ENCODE data around the gene GPX4. TPM values are rescaled to one million over a fixed set of nuclear protein-coding genes. Genes with fewer than 3 reads are reported as not detected.

Gene GPX4
- total and polyA plus RNA-seq, 9 of the 15 experiments (the other 6 are each of a cell fraction or from before 2014, with no cell fraction given), result 61.4 to 661 (median 349) TPM

DNA sequence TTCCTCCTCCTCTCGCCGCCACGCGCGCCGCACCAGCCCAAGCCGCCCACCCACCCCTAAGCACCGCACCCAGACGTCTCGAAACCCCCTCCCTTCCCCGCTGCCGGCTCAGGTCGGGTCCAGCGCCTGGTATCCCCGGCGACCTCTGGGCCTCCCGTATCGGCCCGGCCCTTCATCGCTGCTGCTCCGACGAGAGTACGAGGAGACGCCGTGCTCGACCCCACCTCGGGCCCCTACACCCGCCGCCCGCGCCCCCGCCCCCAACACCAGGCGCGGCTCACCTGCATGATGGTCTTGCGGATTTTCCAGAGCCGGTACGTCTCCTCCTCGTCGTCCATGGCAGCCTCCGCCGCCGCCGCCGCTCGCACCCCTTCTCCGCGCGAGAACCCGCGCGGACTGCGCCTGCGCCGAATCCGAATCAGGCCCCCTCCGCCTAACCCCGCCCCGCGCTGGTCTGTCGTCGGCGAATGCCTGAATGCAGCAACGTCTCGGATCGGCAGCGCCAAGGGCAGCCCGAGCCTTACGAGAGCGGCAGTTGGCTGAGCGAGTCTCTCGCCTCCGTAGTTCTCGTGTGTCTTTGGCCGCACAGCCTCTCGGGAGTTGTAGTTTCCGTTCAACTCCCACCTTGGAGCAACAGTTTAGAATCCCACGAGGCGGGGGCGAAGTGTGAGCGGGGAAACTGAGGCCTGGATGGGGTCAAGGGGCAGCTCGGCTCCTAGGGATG is 8.7 kb upstream of the GPX4 start, which contains the start of gene POLR2E (continued):
- TF ChIP-seq HNRNPLL (IDR thresholded peaks at IDR 0.05; ENCODE audit: low read depth, low read length, poor library complexity, severe bottlenecking), result peak; percentile 37
- TF ChIP-seq CSDE1 (IDR thresholded peaks at IDR 0.05), result no peak
- TF ChIP-seq, protein P1, sequence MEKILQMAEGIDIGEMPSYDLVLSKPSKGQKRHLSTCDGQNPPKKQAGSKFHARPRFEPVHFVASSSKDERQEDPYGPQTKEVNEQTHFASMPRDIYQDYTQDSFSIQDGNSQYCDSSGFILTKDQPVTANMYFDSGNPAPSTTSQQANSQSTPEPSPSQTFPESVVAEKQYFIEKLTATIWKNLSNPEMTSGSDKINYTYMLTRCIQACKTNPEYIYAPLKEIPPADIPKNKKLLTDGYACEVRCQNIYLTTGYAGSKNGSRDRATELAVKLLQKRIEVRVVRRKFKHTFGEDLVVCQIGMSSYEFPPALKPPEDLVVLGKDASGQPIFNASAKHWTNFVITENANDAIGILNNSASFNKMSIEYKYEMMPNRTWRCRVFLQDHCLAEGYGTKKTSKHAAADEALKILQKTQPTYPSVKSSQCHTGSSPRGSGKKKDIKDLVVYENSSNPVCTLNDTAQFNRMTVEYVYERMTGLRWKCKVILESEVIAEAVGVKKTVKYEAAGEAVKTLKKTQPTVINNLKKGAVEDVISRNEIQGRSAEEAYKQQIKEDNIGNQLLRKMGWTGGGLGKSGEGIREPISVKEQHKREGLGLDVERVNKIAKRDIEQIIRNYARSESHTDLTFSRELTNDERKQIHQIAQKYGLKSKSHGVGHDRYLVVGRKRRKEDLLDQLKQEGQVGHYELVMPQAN (IDR thresholded peaks at IDR 0.05; ENCODE audit: borderline replicate concordance), result peak; percentile 47; the same call in 1 of the 2 replicates
- peak; percentile 90 for TF ChIP-seq SP1 (CRISPR knock-in tag; IDR thresholded peaks at IDR 0.05)
- TF ChIP-seq MXI1 (IDR thresholded peaks at IDR 0.05; ENCODE audit: low read depth, low read length), result peak; percentile 37; the same call in 1 of the 2 replicates
- peak; percentile 90 for TF ChIP-seq POLR2A (conservative IDR thresholded peaks at IDR 0.05)
- TF ChIP-seq, protein P2, sequence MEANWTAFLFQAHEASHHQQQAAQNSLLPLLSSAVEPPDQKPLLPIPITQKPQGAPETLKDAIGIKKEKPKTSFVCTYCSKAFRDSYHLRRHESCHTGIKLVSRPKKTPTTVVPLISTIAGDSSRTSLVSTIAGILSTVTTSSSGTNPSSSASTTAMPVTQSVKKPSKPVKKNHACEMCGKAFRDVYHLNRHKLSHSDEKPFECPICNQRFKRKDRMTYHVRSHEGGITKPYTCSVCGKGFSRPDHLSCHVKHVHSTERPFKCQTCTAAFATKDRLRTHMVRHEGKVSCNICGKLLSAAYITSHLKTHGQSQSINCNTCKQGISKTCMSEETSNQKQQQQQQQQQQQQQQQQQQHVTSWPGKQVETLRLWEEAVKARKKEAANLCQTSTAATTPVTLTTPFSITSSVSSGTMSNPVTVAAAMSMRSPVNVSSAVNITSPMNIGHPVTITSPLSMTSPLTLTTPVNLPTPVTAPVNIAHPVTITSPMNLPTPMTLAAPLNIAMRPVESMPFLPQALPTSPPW (CRISPR knock-in tag; IDR thresholded peaks at IDR 0.05), result peak; percentile 79
- TF ChIP-seq EGR1 (conservative IDR thresholded peaks at IDR 0.05), result peak; percentile 75
- TF ChIP-seq TEAD1 (CRISPR knock-in tag; IDR thresholded peaks at IDR 0.05), result 0 out of 4 replicates have a peak, but pooled peaks of 1 of the 2 experiments have one; percentile 15
- no peak for TF ChIP-seq PPARD (CRISPR knock-in tag; IDR thresholded peaks at IDR 0.05)
- TF ChIP-seq, protein P3, sequence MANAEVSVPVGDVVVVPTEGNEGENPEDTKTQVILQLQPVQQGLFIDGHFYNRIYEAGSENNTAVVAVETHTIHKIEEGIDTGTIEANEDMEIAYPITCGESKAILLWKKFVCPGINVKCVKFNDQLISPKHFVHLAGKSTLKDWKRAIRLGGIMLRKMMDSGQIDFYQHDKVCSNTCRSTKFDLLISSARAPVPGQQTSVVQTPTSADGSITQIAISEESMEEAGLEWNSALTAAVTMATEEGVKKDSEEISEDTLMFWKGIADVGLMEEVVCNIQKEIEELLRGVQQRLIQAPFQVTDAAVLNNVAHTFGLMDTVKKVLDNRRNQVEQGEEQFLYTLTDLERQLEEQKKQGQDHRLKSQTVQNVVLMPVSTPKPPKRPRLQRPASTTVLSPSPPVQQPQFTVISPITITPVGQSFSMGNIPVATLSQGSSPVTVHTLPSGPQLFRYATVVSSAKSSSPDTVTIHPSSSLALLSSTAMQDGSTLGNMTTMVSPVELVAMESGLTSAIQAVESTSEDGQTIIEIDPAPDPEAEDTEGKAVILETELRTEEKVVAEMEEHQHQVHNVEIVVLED (CRISPR knock-in tag; IDR thresholded peaks at IDR 0.05), result peak; percentile 50; the same call in 1 of the 2 replicates
- no peak for TF ChIP-seq ZFP30 (CRISPR knock-in tag; IDR thresholded peaks at IDR 0.05; ENCODE audit: borderline replicate concordance)
- peak; percentile 88 for TF ChIP-seq ARHGAP35 (IDR thresholded peaks at IDR 0.05; ENCODE audit: partially characterized antibody)
- TF ChIP-seq, protein P4, sequence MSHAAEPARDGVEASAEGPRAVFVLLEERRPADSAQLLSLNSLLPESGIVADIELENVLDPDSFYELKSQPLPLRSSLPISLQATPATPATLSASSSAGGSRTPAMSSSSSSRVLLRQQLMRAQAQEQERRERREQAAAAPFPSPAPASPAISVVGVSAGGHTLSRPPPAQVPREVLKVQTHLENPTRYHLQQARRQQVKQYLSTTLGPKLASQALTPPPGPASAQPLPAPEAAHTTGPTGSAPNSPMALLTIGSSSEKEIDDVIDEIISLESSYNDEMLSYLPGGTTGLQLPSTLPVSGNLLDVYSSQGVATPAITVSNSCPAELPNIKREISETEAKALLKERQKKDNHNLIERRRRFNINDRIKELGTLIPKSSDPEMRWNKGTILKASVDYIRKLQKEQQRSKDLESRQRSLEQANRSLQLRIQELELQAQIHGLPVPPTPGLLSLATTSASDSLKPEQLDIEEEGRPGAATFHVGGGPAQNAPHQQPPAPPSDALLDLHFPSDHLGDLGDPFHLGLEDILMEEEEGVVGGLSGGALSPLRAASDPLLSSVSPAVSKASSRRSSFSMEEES (CRISPR knock-in tag; IDR thresholded peaks at IDR 0.05), result no peak
- TF ChIP-seq, protein P5, sequence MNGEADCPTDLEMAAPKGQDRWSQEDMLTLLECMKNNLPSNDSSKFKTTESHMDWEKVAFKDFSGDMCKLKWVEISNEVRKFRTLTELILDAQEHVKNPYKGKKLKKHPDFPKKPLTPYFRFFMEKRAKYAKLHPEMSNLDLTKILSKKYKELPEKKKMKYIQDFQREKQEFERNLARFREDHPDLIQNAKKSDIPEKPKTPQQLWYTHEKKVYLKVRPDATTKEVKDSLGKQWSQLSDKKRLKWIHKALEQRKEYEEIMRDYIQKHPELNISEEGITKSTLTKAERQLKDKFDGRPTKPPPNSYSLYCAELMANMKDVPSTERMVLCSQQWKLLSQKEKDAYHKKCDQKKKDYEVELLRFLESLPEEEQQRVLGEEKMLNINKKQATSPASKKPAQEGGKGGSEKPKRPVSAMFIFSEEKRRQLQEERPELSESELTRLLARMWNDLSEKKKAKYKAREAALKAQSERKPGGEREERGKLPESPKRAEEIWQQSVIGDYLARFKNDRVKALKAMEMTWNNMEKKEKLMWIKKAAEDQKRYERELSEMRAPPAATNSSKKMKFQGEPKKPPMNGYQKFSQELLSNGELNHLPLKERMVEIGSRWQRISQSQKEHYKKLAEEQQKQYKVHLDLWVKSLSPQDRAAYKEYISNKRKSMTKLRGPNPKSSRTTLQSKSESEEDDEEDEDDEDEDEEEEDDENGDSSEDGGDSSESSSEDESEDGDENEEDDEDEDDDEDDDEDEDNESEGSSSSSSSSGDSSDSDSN (IDR thresholded peaks at IDR 0.05; ENCODE audit: borderline replicate concordance in 1 of 2, low read depth in 2 of 2, low read length in 2 of 2), result no peak
